ENCODE results near the gene MBD3L2B. TPM values are rescaled to one million over a fixed set of nuclear protein-coding genes. Genes with fewer than 3 reads are reported as not detected.

Gene MBD3L2B
- total RNA-seq, 1 experiment from 2014 or later: not detected

- no peaks in the 10 kb centered on the region for H3K4me1 Mint-ChIP-seq
- H3K27ac Mint-ChIP-seq: no peak overlapping the region
- ATAC-seq (no peak), DNase-seq (ENCODE audit: low spot score) (no peak)
- H3K9me3 Mint-ChIP-seq: peaks cover 80% of the 10 kb centered on the region
- no peak overlapping the region for H3K4me3 Mint-ChIP-seq
- peaks cover 18% of the 10 kb centered on the region for H3K27me3 Mint-ChIP-seq (ENCODE audit: low read depth)
- ChIA-PET POLR2A (no interaction called here), CTCF (no interaction called here)
- H3K36me3 Mint-ChIP-seq: peaks cover 63% of the 10 kb centered on the region
- TF ChIP-seq JAZF1 (CRISPR knock-in tag; IDR thresholded peaks at IDR 0.05): no peak
- no peak for TF ChIP-seq ZNF532 (CRISPR knock-in tag; IDR thresholded peaks at IDR 0.05; ENCODE audit: borderline replicate concordance)
- no peak for TF ChIP-seq ELF4 (CRISPR knock-in tag; IDR thresholded peaks at IDR 0.05; ENCODE audit: low read depth)
- no peak for TF ChIP-seq AR (CRISPR knock-in tag; IDR thresholded peaks at IDR 0.05)
- no peak for TF ChIP-seq TEAD4 (CRISPR knock-in tag; IDR thresholded peaks at IDR 0.05)
- TF ChIP-seq GABPB1 (CRISPR knock-in tag; IDR thresholded peaks at IDR 0.05): no peak
- TF ChIP-seq MAX (CRISPR knock-in tag; IDR thresholded peaks at IDR 0.05): no peak
- TF ChIP-seq ZNF396 (CRISPR knock-in tag; IDR thresholded peaks at IDR 0.05; ENCODE audit: borderline replicate concordance): no peak
These were observed 49.9 kb downstream of the MBD3L2B start for GRCh38 chr19:6971366-6971765.

GRCh38 chr19:6970443-6970842 lies 50.8 kb downstream of the MBD3L2B start:
- no peak for TF ChIP-seq NR1H2 (CRISPR knock-in tag; IDR thresholded peaks at IDR 0.05)
- TF ChIP-seq GTF2I (CRISPR knock-in tag; conservative IDR thresholded peaks at IDR 0.05): no peak
- no peak for TF ChIP-seq TEAD1 (CRISPR knock-in tag; IDR thresholded peaks at IDR 0.05)
- no peak for TF ChIP-seq SMAD3 (CRISPR knock-in tag; IDR thresholded peaks at IDR 0.05; ENCODE audit: borderline replicate concordance)
- no peak for TF ChIP-seq GRHL2 (CRISPR knock-in tag; IDR thresholded peaks at IDR 0.05; ENCODE audit: insufficient replicate concordance, severe bottlenecking)
- TF ChIP-seq MAX (CRISPR knock-in tag; IDR thresholded peaks at IDR 0.05): no peak
- no peak for TF ChIP-seq ZNF423 (CRISPR knock-in tag; IDR thresholded peaks at IDR 0.05)
- no peak for TF ChIP-seq ERG (CRISPR knock-in tag; IDR thresholded peaks at IDR 0.05)
- TF ChIP-seq PRRX2 (CRISPR knock-in tag; IDR thresholded peaks at IDR 0.05): no peak
- TF ChIP-seq ZNF232 (CRISPR knock-in tag; IDR thresholded peaks at IDR 0.05): no peak
- TF ChIP-seq GABPB1 (CRISPR knock-in tag; IDR thresholded peaks at IDR 0.05): no peak
- TF ChIP-seq PREB (CRISPR knock-in tag; IDR thresholded peaks at IDR 0.05; ENCODE audit: borderline replicate concordance): no peak
- TF ChIP-seq AR (CRISPR knock-in tag; IDR thresholded peaks at IDR 0.05): no peak
- CTCF ChIA-PET: no interaction called here
- POLR2A ChIA-PET: no interaction called here
- H3K9me3 Mint-ChIP-seq: peaks cover 71% of the 10 kb centered on the region
- peaks cover 53% of the 10 kb centered on the region for H3K36me3 Mint-ChIP-seq
- H3K4me1 Mint-ChIP-seq: no peaks in the 10 kb centered on the region
- no peak overlapping the region for H3K4me3 Mint-ChIP-seq
- no peak overlapping the region for H3K27ac Mint-ChIP-seq
- peaks cover 18% of the 10 kb centered on the region for H3K27me3 Mint-ChIP-seq (ENCODE audit: low read depth)
- DNase-seq (ENCODE audit: low spot score) (no peak), ATAC-seq (no peak)
